SK-N-SH (cell line): ENCODE results near the gene LDB2. TPM values are rescaled to one million over a fixed set of nuclear protein-coding genes. Genes with fewer than 3 reads are reported as not detected.

Experiments used
- CTCF ChIA-PET: fragments of 300-600, 350-600 bp; formaldehyde crosslinking; extraction: SDS; loops from one replicate; lab custom pipeline; 2021; lab: Yijun Ruan, JAX
- POLR2A ChIA-PET: fragments of 350-600 bp; sonication (Branson Sonifier 250); formaldehyde crosslinking; extraction: SDS; loops from one replicate; lab custom pipeline; 2020; ENCODE audit warnings: antibody characterized with exemption, inconsistent platforms; lab: Yijun Ruan, JAX
- DNase-seq: peaks from one replicate; pipeline ENCODE4 v3.0.0; 2012
- H2AFZ ChIP-seq: fragments of 200-600 bp; sonication (generic); 2 replicates; pipeline ENCODE4 v1.8.1; 2016; ENCODE audit warnings: antibody characterized with exemption, mild to moderate bottlenecking, low read depth
- H3F3A ChIP-seq: fragments of 200-600 bp; sonication (generic); replicated peaks from 2 replicates; pipeline ENCODE3; 2016; ENCODE audit warnings: antibody characterized with exemption, mild to moderate bottlenecking; ENCODE audit not compliant: insufficient read depth
- H3K27ac ChIP-seq, 2 experiments: fragments of 200-500 bp in 1 of 2; fragments of 200-600 bp in 1 of 2; sonication (Bioruptor generic) in 1 of 2; sonication (generic), shearing (Covaris generic) in 1 of 2; 2 replicates each; pipeline versions ENCODE4 v1.5.1 to v1.6.1; 2014 to 2016; ENCODE audit warnings: low read depth in 2 of 2, inconsistent platforms in 1 of 2, low read length in 1 of 2, mild to moderate bottlenecking in 1 of 2, mixed read lengths in 1 of 2
- H3K27me3 ChIP-seq: fragments of 200-600 bp; sonication (generic), shearing (Covaris generic); 2 replicates; pipeline ENCODE4 v1.6.1; 2016; ENCODE audit warnings: mixed run types; ENCODE audit not compliant: insufficient read depth
- H3K36me3 ChIP-seq, 2 experiments: fragments of 200-500 bp in 1 of 2; fragments of 200-600 bp in 1 of 2; sonication (Bioruptor generic) in 1 of 2; sonication (generic) in 1 of 2; replicated peaks in 1 of 2; 2 replicates each; pipeline versions ENCODE3 to v1.5.1; 2014 to 2016; ENCODE audit warnings: low read length in 1 of 2, mild to moderate bottlenecking in 1 of 2; ENCODE audit not compliant: insufficient read depth in 2 of 2, control insufficient read depth in 1 of 2
- H3K4me1 ChIP-seq, 2 experiments: fragments of 200-500 bp in 1 of 2; fragments of 200-600 bp in 1 of 2; sonication (Bioruptor generic) in 1 of 2; sonication (generic), shearing (Covaris generic) in 1 of 2; 2 replicates each; pipeline versions ENCODE4 v1.5.1 to v1.6.1; 2014 to 2016; ENCODE audit warnings: low read depth in 1 of 2, low read length in 1 of 2, mixed run types in 1 of 2; ENCODE audit not compliant: insufficient read depth in 2 of 2, control insufficient read depth in 1 of 2
- H3K4me2 ChIP-seq: fragments of 200-600 bp; sonication (generic), shearing (Covaris generic); 2 replicates; pipeline ENCODE4 v1.6.1; 2017; ENCODE audit warnings: mixed run types
- H3K4me3 ChIP-seq, 2 experiments: fragments of 200-500 bp in 1 of 2; fragments of 200-600 bp in 1 of 2; sonication (Bioruptor generic) in 1 of 2; sonication (generic), shearing (Covaris generic) in 1 of 2; 2 replicates each; pipeline versions ENCODE4 v1.5.1 to v1.8.1; 2014 to 2016; ENCODE audit warnings: low read depth in 2 of 2, inconsistent platforms in 1 of 2, low read length in 1 of 2, mild to moderate bottlenecking in 1 of 2, mixed read lengths in 1 of 2, moderate library complexity in 1 of 2
- H3K79me2 ChIP-seq: fragments of 200-600 bp; sonication (generic); 2 replicates; pipeline ENCODE4 v1.8.1; 2017; ENCODE audit warnings: mild to moderate bottlenecking; ENCODE audit not compliant: insufficient read depth
- H3K9ac ChIP-seq: fragments of 200-600 bp; sonication (generic); 2 replicates; pipeline ENCODE4 v1.6.1; 2017; ENCODE audit warnings: mixed run types
- H3K9me2 ChIP-seq: fragments of 200-600 bp; sonication (generic); 2 replicates; pipeline ENCODE4 v1.6.1; 2017; ENCODE audit warnings: mixed run types
- H3K9me3 ChIP-seq: fragments of 200-600 bp; sonication (generic); 2 replicates; pipeline ENCODE4 v1.6.1; 2017; ENCODE audit warnings: mixed run types, mild to moderate bottlenecking, moderate library complexity
- H4K20me1 ChIP-seq: fragments of 200-600 bp; sonication (generic); 2 replicates; pipeline ENCODE4 v1.6.1; 2017; ENCODE audit warnings: mild to moderate bottlenecking, mixed run types; ENCODE audit not compliant: insufficient read depth
- CHD2 ChIP-seq: fragments of 150-350 bp; IDR thresholded peaks from 2 replicates; pipeline ENCODE4 v1.6.1; 2018; ENCODE audit warnings: low read length; ENCODE audit not compliant: partially characterized antibody
- EP300 ChIP-seq, 2 experiments: IDR thresholded peaks; 2 replicates each; pipeline versions ENCODE4 v1.4.0 to v1.6.1; 2012; ENCODE audit warnings: borderline replicate concordance in 1 of 2, low read depth in 1 of 2, low read length in 1 of 2
- FOXJ3 ChIP-seq: sonication (generic); formaldehyde crosslinking; IDR thresholded peaks from 2 replicates; pipeline ENCODE4 v1.5.1; 2020; ENCODE audit warnings: mild to moderate bottlenecking, missing genetic modification reagents
- GATA2 ChIP-seq: sonication (generic); formaldehyde crosslinking; IDR thresholded peaks from 2 replicates; pipeline ENCODE4 v1.5.0; 2020; ENCODE audit warnings: mild to moderate bottlenecking, missing genetic modification reagents
- IRF3 ChIP-seq: fragments of 150-350 bp; IDR thresholded peaks from 2 replicates; pipeline ENCODE4 v1.6.1; 2016; ENCODE audit warnings: mild to moderate bottlenecking, low read depth, low read length
- MAX ChIP-seq: IDR thresholded peaks from 2 replicates; pipeline ENCODE4 v1.4.0; 2012; ENCODE audit warnings: low read depth
- MXI1 ChIP-seq: IDR thresholded peaks from 2 replicates; pipeline ENCODE4 v1.6.1; 2012; ENCODE audit warnings: mild to moderate bottlenecking, low read depth, low read length, improper control_type of control experiment
- RCOR1 ChIP-seq: fragments of 150-350 bp; IDR thresholded peaks from 2 replicates; pipeline ENCODE4 v1.6.1; 2017; ENCODE audit warnings: antibody characterized with exemption, low read length
- RFX5 ChIP-seq: IDR thresholded peaks from 2 replicates; pipeline ENCODE4 v1.6.1; 2012; ENCODE audit warnings: mild to moderate bottlenecking, improper control_type of control experiment, low read length
- SIN3A ChIP-seq: IDR thresholded peaks from 2 replicates; pipeline ENCODE4 v1.6.1; 2012; ENCODE audit warnings: low read depth, mild to moderate bottlenecking, low read length, moderate library complexity, borderline replicate concordance
- TAF1 ChIP-seq: IDR thresholded peaks from 2 replicates; pipeline ENCODE4 v1.6.1; 2012; ENCODE audit warnings: low read depth, mild to moderate bottlenecking, low read length, moderate library complexity, borderline replicate concordance
- TCF12 ChIP-seq: IDR thresholded peaks from 2 replicates; pipeline ENCODE4 v1.4.0; 2012
- TEAD4 ChIP-seq: IDR thresholded peaks from 2 replicates; pipeline ENCODE4 v1.4.0; 2012; ENCODE audit warnings: mild to moderate bottlenecking, borderline replicate concordance; ENCODE audit not compliant: insufficient read depth
- WGBS: methylation state at CpG from one replicate; pipeline ENCODE4 v1.1.6; 2017; ENCODE audit warnings: low lambda C conversion rate; 5-methylcytosine and 5-hydroxymethylcytosine counted together
- polyA plus RNA-seq, 3 experiments: library from polyadenylated mRNA; depleted of rRNA; stranded (reverse); fragments of >200 nt; gene quantifications; 2 replicates each; pipeline ENCODE4 v1.2.3, GENCODE V29; 2012
- TF ChIP-seq, protein P1 (sequence below): fragments of 150-350 bp; IDR thresholded peaks from 2 replicates; pipeline ENCODE4 v1.6.1; 2017; ENCODE audit warnings: antibody characterized with exemption, low read length, low read depth, borderline replicate concordance

Gene LDB2
- polyA plus RNA-seq, 1 of the 3 experiments (the other 2 are of a cell fraction), result 11.0 TPM

DNA sequence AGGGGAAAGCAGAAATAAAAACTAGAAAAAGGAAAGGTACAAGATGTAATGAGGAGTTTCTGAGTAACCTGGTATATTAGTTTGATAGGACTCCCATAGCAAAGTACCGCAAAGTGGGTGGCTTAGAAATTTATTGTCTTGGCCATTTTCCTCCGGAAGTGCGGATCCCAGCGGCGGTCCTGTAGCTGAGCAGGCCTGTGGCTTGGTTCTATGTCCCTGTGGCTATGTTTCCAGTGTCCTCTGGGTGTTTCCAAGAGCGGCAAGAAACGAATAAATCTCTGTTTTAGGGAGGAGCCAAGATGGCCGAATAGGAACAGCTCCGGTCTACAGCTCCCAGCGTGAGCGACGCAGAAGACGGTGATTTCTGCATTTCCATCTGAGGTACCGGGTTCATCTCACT is 44.0 kb upstream of the LDB2 start:
- Histone ChIP-seq H3K9me3 (no peaks in the 10 kb centered on the region), H3K27ac (no peak overlapping the region), H3K4me2 (no peak overlapping the region), H3K4me3 (peak overlapping the region in 1 of 2 experiments; percentile 15; a peak in 1 of 4 replicates), H3K36me3 (no peaks in the 10 kb centered on the region), H3F3A (no peaks in the 10 kb centered on the region), H3K27me3 (no peaks in the 10 kb centered on the region), H3K9ac (no peak overlapping the region), H3K79me2 (no peaks in the 10 kb centered on the region), H3K9me2 (no peaks in the 10 kb centered on the region), H4K20me1 (no peaks in the 10 kb centered on the region), H2AFZ (no peak overlapping the region), H3K4me1 (peaks cover 0 to 13% of the 10 kb centered on the region in 2 experiments; a peak in 1 of 4 replicates)
- CTCF ChIA-PET, result no interaction called here
- 98% methylated on average over 13 of the region's 14 CpGs for WGBS
- POLR2A ChIA-PET, result no interaction called here
- no peak for TF ChIP-seq RCOR1
- TF ChIP-seq SIN3A, result no peak
- no peak for TF ChIP-seq RFX5
- TF ChIP-seq FOXJ3 (CRISPR knock-in tag), result no peak
- no peak for TF ChIP-seq IRF3
- no peak for TF ChIP-seq MAX
- no peak for TF ChIP-seq TCF12
- no peak for TF ChIP-seq MXI1
- DNase-seq, result no peak

DNA sequence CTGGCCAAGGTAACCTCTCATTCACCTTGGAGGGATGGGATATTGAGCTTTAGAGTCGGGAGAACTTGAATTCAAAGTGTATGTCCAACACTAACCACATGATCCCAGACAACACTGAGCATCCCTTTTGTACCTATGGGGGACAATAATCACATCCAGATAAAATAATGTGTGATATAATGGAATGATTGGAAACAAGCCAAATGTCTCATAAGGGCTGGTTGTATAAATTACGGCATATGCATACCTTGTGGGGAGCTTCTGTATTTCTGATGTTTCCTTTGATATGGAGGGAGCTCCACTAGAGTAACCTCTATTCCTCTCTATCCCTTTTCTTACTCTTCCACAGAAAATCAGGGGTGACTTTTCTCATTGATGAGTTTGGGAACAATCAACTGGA is 40.7 kb upstream of the LDB2 start:
- Histone ChIP-seq H3K9ac (no peak overlapping the region), H3K4me1 (peaks cover 0 to 13% of the 10 kb centered on the region in 2 experiments; a peak in 1 of 4 replicates), H3K4me3 (no peak overlapping the region), H4K20me1 (no peaks in the 10 kb centered on the region), H3K9me2 (no peaks in the 10 kb centered on the region), H3K4me2 (no peak overlapping the region), H3F3A (no peaks in the 10 kb centered on the region), H3K9me3 (no peaks in the 10 kb centered on the region), H3K79me2 (no peaks in the 10 kb centered on the region), H3K27me3 (no peaks in the 10 kb centered on the region), H3K36me3 (no peaks in the 10 kb centered on the region), H3K27ac (peak overlapping the region in 1 of 2 experiments; percentile 83; a peak in 2 of 4 replicates), H2AFZ (no peak overlapping the region)
- DNase-seq, result peak; percentile 65
- POLR2A ChIA-PET, result no interaction called here
- CTCF ChIA-PET, result interaction anchor here (1.5 to 2.3 kb wide), 3 partner anchors 23 to 385 kb away, joined by 3 to 10 read pairs (median 4); no protein-coding TSS in a partner anchor
- WGBS, result 72% methylated on average over 2 of the region's 2 CpGs
- TF ChIP-seq TAF1 (no peak), TEAD4 (no peak), GATA2 (CRISPR knock-in tag) (peak; percentile 54; the same call in 1 of the 2 replicates), CHD2 (peak; percentile 11), EP300 (IDR thresholded peaks at IDR 0.05; ENCODE audit: borderline replicate concordance in 1 of 2, low read depth in 1 of 2, low read length in 1 of 2) (peak in 1 of 2 experiments; percentile 75; a peak in 2 of 4 replicates), RCOR1 (0 out of 2 replicates have a peak, but pooled peaks have one; percentile 29)
- TF ChIP-seq, protein P1, sequence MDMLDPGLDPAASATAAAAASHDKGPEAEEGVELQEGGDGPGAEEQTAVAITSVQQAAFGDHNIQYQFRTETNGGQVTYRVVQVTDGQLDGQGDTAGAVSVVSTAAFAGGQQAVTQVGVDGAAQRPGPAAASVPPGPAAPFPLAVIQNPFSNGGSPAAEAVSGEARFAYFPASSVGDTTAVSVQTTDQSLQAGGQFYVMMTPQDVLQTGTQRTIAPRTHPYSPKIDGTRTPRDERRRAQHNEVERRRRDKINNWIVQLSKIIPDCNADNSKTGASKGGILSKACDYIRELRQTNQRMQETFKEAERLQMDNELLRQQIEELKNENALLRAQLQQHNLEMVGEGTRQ, result no peak
